Peyer's patch (tissue), 4 donors: ENCODE results near the gene PKD1. TPM values are rescaled to one million over a fixed set of nuclear protein-coding genes. Genes with fewer than 3 reads are reported as not detected.
"Not testable (repeated sequence)": the region's sequence is repeated elsewhere in the genome, so short reads cannot be mapped to it uniquely, and the experiment has no call there.

Experiments
- DNase-seq, 3 donors: peaks; one replicate each; pipeline ENCODE4 v3.0.0-alpha.2; 2017 to 2019
- H3K27ac ChIP-seq, 4 donors: fragments of 200-600 bp; sonication (generic); one replicate each; pipeline ENCODE4 v1.5.1; 2016 to 2019
- H3K27me3 ChIP-seq, 2 donors: fragments of 200-600 bp; sonication (generic); one replicate each; pipeline ENCODE4 v1.5.1; 2019
- H3K36me3 ChIP-seq, 3 donors: fragments of 200-600 bp; sonication (generic); one replicate each; pipeline ENCODE4 v1.5.1; 2016 to 2019
- H3K4me1 ChIP-seq, 4 donors: fragments of 200-600 bp; sonication (generic); one replicate each; pipeline ENCODE4 v1.5.1; 2016 to 2019
- H3K4me3 ChIP-seq, 4 donors: fragments of 200-600 bp; sonication (generic); 1 replicate in 3 of 4; 2 replicates in 1 of 4; pipeline ENCODE4 v1.5.1; 2016 to 2019; ENCODE audit warnings: mild to moderate bottlenecking in 1 of 4
- H3K9me3 ChIP-seq, 4 donors: fragments of 200-600 bp; sonication (generic); one replicate each; pipeline ENCODE4 v1.5.1; 2016 to 2019; ENCODE audit warnings: mild to moderate bottlenecking in 1 of 4
- CTCF ChIP-seq, 6 experiments: fragments of 450-650 bp in 4 of 6; fragments of 200-600 bp in 2 of 6; sonication (generic) in 1 of 6; IDR thresholded peaks; one replicate each; pipeline ENCODE4 v1.5.1; 2017 to 2019; ENCODE audit warnings: antibody characterized with exemption in 6 of 6, mild to moderate bottlenecking in 3 of 6, moderate library complexity in 1 of 6
- POLR2A ChIP-seq, 2 donors: fragments of 450-650 bp; IDR thresholded peaks; one replicate each; pipeline ENCODE4 v1.5.1; 2017; ENCODE audit warnings: antibody characterized with exemption in 2 of 2, mild to moderate bottlenecking in 2 of 2, moderate library complexity in 2 of 2
- total RNA-seq, 4 donors: library from RNA; depleted of rRNA; stranded (reverse); fragments of >200 nt; gene quantifications; one replicate each; pipeline ENCODE4 v1.1.0, GENCODE V29; 2016

Gene PKD1
- total RNA-seq, 4 donors from 2014 or later = 64.6 to 305 (median 188) TPM

- Histone ChIP-seq H3K36me3 (no peaks in the 10 kb centered on the region), H3K27ac (no peak overlapping the region), H3K27me3 (no peaks in the 10 kb centered on the region), H3K4me3 (no peak overlapping the region), H3K4me1 (peaks cover 0 to 15% (median 4%) of the 10 kb centered on the region in 4 donors), H3K9me3 (no peaks in the 10 kb centered on the region)
- TF ChIP-seq POLR2A (IDR thresholded peaks at IDR 0.05) (no peak), CTCF (IDR thresholded peaks at IDR 0.05) (no peak)
- no peak for DNase-seq
Observed at GRCh38 chr16:2142942-2143877, 7.5 kb upstream of the PKD1 start.

- H3K4me3 ChIP-seq = peak overlapping the region; percentile 38 to 71 (median 55)
- not testable (repeated sequence) for DNase-seq, H3K27me3 ChIP-seq, H3K9me3 ChIP-seq, H3K36me3 ChIP-seq, H3K4me1 ChIP-seq
- H3K27ac ChIP-seq = peak overlapping the region; percentile 59 to 83 (median 72)
Observed at GRCh38 chr16:2135071-2135470, 627 bp downstream of the PKD1 start.

- H3K27me3 ChIP-seq, H3K4me1 ChIP-seq, H3K36me3 ChIP-seq, H3K4me3 ChIP-seq, DNase-seq, H3K9me3 ChIP-seq: not testable (repeated sequence)
- H3K27ac ChIP-seq = peak overlapping the region in 1 of 4 donors; percentile 43
Observed at GRCh38 chr16:2133797-2134196, 1.9 kb downstream of the PKD1 start.

GRCh38 chr16:2129890-2130447 is 5.7 kb downstream of the PKD1 start:
- not testable (repeated sequence) for H3K9me3 ChIP-seq, H3K27ac ChIP-seq, H3K4me3 ChIP-seq, H3K36me3 ChIP-seq, DNase-seq, H3K27me3 ChIP-seq
- H3K4me1 ChIP-seq = peaks cover 0 to 36% (median 10%) of the 10 kb centered on the region in 4 donors

- H3K4me3 ChIP-seq, H3K9me3 ChIP-seq, H3K36me3 ChIP-seq, DNase-seq, H3K27me3 ChIP-seq: not testable (repeated sequence)
- Histone ChIP-seq H3K27ac (peak overlapping the region in 1 of 4 donors; percentile 72), H3K4me1 (peaks cover 0 to 39% (median 10%) of the 10 kb centered on the region in 4 donors)
Observed at GRCh38 chr16:2129251-2129650, 6.4 kb downstream of the PKD1 start.

- not testable (repeated sequence) for H3K27me3 ChIP-seq, H3K9me3 ChIP-seq, H3K36me3 ChIP-seq, H3K4me3 ChIP-seq
- TF ChIP-seq POLR2A (IDR thresholded peaks at IDR 0.05) = peak in 1 of 2 donors; percentile 19
- peak overlapping the region in 3 of 4 donors; percentile 72 to 96 (median 88) for H3K27ac ChIP-seq
- peak in 1 of 3 donors; percentile 60 for DNase-seq
- H3K4me1 ChIP-seq = peaks cover 0 to 51% (median 10%) of the 10 kb centered on the region in 4 donors
Observed at GRCh38 chr16:2127630-2128280, 7.9 kb downstream of the PKD1 start.

- H3K27me3 ChIP-seq, H3K9me3 ChIP-seq, H3K36me3 ChIP-seq, DNase-seq, H3K4me3 ChIP-seq: not testable (repeated sequence)
- H3K4me1 ChIP-seq = peaks cover 0 to 57% (median 10%) of the 10 kb centered on the region in 4 donors
- peak overlapping the region; percentile 40 to 96 (median 80) for H3K27ac ChIP-seq
Observed at GRCh38 chr16:2126928-2127556, 8.7 kb downstream of the PKD1 start.

GRCh38 chr16:2126161-2126743 is 9.4 kb downstream of the PKD1 start:
- not testable (repeated sequence) for H3K36me3 ChIP-seq, DNase-seq, H3K9me3 ChIP-seq, H3K4me3 ChIP-seq, H3K27me3 ChIP-seq
- Histone ChIP-seq H3K27ac (peak overlapping the region; percentile 40 to 96 (median 80)), H3K4me1 (peaks cover 0 to 57% (median 10%) of the 10 kb centered on the region in 4 donors)

- H3K36me3 ChIP-seq, H3K9me3 ChIP-seq, DNase-seq, H3K27me3 ChIP-seq: not testable (repeated sequence)
- Histone ChIP-seq H3K27ac (peak overlapping the region; percentile 71 to 96 (median 81)), H3K4me3 (peak overlapping the region in 1 of 4 donors; percentile 37), H3K4me1 (peaks cover 0 to 57% (median 10%) of the 10 kb centered on the region in 4 donors)
Observed at GRCh38 chr16:2125609-2126008, 10.1 kb downstream of the PKD1 start.

- peaks cover 0 to 57% (median 10%) of the 10 kb centered on the region in 4 donors for H3K4me1 ChIP-seq
- not testable (repeated sequence) for H3K9me3 ChIP-seq, H3K27me3 ChIP-seq, H3K36me3 ChIP-seq
- peak overlapping the region; percentile 71 to 96 (median 81) for H3K27ac ChIP-seq
- peak overlapping the region in 2 of 4 donors; percentile 11 to 37 for H3K4me3 ChIP-seq
- peak in 1 of 3 donors; percentile 53 for DNase-seq
Observed at GRCh38 chr16:2124694-2125444, 10.8 kb downstream of the PKD1 start.

- not testable (repeated sequence) for H3K36me3 ChIP-seq, H3K9me3 ChIP-seq, H3K27me3 ChIP-seq, DNase-seq
- H3K4me3 ChIP-seq = peak overlapping the region in 2 of 4 donors; percentile 11 to 37
- peak overlapping the region; percentile 71 to 96 (median 81) for H3K27ac ChIP-seq
- peaks cover 0 to 57% (median 10%) of the 10 kb centered on the region in 4 donors for H3K4me1 ChIP-seq
Observed at GRCh38 chr16:2124377-2124693, 11.4 kb downstream of the PKD1 start.
